Lower leg skin (tissue), 4 donors: ENCODE results near the gene CCDC198. TPM values are rescaled to one million over a fixed set of nuclear protein-coding genes. Genes with fewer than 3 reads are reported as not detected.

Experiments
- DNase-seq, 2 donors: peaks; one replicate each; pipeline ENCODE4 v3.0.0-alpha.2; 2019; ENCODE audit warnings: low spot score in 2 of 2
- H3K4me3 ChIP-seq: fragments of 200-600 bp; sonication (generic); 2 replicates; pipeline ENCODE4 v1.5.1; 2017; ENCODE audit warnings: mild to moderate bottlenecking, low read depth; ENCODE audit not compliant: poor library complexity, severe bottlenecking
- CTCF ChIP-seq, 3 donors: fragments of 450-650 bp; IDR thresholded peaks; one replicate each; pipeline ENCODE4 v1.5.1; 2016; ENCODE audit warnings: antibody characterized with exemption in 3 of 3, mild to moderate bottlenecking in 3 of 3, moderate library complexity in 2 of 3
- POLR2A ChIP-seq, 2 donors: fragments of 450-650 bp; IDR thresholded peaks; one replicate each; pipeline ENCODE4 v1.6.1; 2016 to 2017; ENCODE audit warnings: antibody characterized with exemption in 2 of 2, mild to moderate bottlenecking in 1 of 2, moderate library complexity in 1 of 2
- WGBS, 2 donors: methylation state at CpG; one replicate each; pipeline ENCODE4 v1.1.5; 2018; 5-methylcytosine and 5-hydroxymethylcytosine counted together
- intact Hi-C: fragments of 100-400 bp; cut with DNase I; formaldehyde crosslinking; loops from one replicate; pipeline ENCODE4 v1.15.0; 2023; ENCODE audit warnings: low total_unique reads
- total RNA-seq, 4 donors: library from RNA; depleted of rRNA; stranded (reverse); fragments of >200 nt; gene quantifications; one replicate each; pipeline ENCODE4 v1.1.0, GENCODE V29; 2016

The CCDC198 gene
- total RNA-seq, 4 donors from 2014 or later = not detected

GRCh38 chr14:57461777-57462320 is 31.8 kb downstream of the CCDC198 start:
- no peak for DNase-seq
- intact Hi-C loops = no loop called here
- no peak overlapping the region for H3K4me3 ChIP-seq
- no peak for TF ChIP-seq POLR2A (IDR thresholded peaks at IDR 0.05)
- no peak for TF ChIP-seq CTCF (IDR thresholded peaks at IDR 0.05)
- 76 to 85% methylated on average over 5 of the region's 5 CpGs for WGBS, 2 donors

- TF ChIP-seq CTCF (IDR thresholded peaks at IDR 0.05) = no peak
- no peak for TF ChIP-seq POLR2A (IDR thresholded peaks at IDR 0.05)
- no peak overlapping the region for H3K4me3 ChIP-seq
- intact Hi-C loops = no loop called here
- DNase-seq = no peak
These were observed 57.7 kb downstream of the CCDC198 start for GRCh38 chr14:57435923-57436322.

GRCh38 chr14:57420986-57421385 is 72.7 kb downstream of the CCDC198 start:
- no peak overlapping the region for H3K4me3 ChIP-seq
- TF ChIP-seq CTCF (IDR thresholded peaks at IDR 0.05) = no peak
- TF ChIP-seq POLR2A (IDR thresholded peaks at IDR 0.05) = no peak
- no peak for DNase-seq
- intact Hi-C loops = no loop called here
- 89 to 93% methylated on average over 3 of the region's 3 CpGs for WGBS, 2 donors

GRCh38 chr14:57420033-57420432 is 73.6 kb downstream of the CCDC198 start:
- TF ChIP-seq CTCF (IDR thresholded peaks at IDR 0.05) (no peak), POLR2A (IDR thresholded peaks at IDR 0.05) (no peak)
- DNase-seq = no peak
- intact Hi-C loops = no loop called here
- no peak overlapping the region for H3K4me3 ChIP-seq
- 63 to 67% methylated on average over 4 of the region's 4 CpGs for WGBS, 2 donors

Other genes starting within 250 kb of the CCDC198 start
- gene EXOC5, start 225.0 kb downstream of the CCDC198 start, total RNA-seq = 10 to 100 TPM; 25.1 to 38.9 (median 33.7) TPM
- gene AP5M1, start 224.9 kb downstream of the CCDC198 start, total RNA-seq = 10 to 100 TPM; 18.5 to 40.2 (median 23.0) TPM
- 10 to 100 TPM; 13.1 to 16.0 (median 14.9) TPM for gene NAA30, start 103.3 kb downstream of the CCDC198 start, total RNA-seq